ENCODE results near the gene SETD2.
A peak's percentile ranks its signal among the peaks of the same experiment; 100 is the strongest.

GRCh38 chr3:47164007-47164881 is at the start of gene SETD2:
- TF ChIP-seq CTCF (conservative IDR thresholded peaks at IDR 0.05; ENCODE audit: low read depth in 2 of 2) (peak; percentile 30 to 60), POLR2AphosphoS5 (IDR thresholded peaks at IDR 0.05; ENCODE audit: low read depth) (no peak; the same call in 1 of the 2 replicates)

Data from GM23338 (cell line).